Aortic smooth muscle cell (primary cell): Measurements from ENCODE around the gene PID1. TPM values are rescaled to one million over a fixed set of nuclear protein-coding genes. Genes with fewer than 3 reads are reported as not detected.

Experiments
- total RNA-seq: library from RNA; depleted of rRNA; stranded (reverse); fragments of >200 nt; gene quantifications from 2 replicates; pipeline ENCODE4 v1.2.3, GENCODE V29; 2014

PID1 gene, protein sequence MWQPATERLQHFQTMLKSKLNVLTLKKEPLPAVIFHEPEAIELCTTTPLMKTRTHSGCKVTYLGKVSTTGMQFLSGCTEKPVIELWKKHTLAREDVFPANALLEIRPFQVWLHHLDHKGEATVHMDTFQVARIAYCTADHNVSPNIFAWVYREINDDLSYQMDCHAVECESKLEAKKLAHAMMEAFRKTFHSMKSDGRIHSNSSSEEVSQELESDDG
- 40.8 and 52.9 TPM in 2 replicates for total RNA-seq

DNA sequence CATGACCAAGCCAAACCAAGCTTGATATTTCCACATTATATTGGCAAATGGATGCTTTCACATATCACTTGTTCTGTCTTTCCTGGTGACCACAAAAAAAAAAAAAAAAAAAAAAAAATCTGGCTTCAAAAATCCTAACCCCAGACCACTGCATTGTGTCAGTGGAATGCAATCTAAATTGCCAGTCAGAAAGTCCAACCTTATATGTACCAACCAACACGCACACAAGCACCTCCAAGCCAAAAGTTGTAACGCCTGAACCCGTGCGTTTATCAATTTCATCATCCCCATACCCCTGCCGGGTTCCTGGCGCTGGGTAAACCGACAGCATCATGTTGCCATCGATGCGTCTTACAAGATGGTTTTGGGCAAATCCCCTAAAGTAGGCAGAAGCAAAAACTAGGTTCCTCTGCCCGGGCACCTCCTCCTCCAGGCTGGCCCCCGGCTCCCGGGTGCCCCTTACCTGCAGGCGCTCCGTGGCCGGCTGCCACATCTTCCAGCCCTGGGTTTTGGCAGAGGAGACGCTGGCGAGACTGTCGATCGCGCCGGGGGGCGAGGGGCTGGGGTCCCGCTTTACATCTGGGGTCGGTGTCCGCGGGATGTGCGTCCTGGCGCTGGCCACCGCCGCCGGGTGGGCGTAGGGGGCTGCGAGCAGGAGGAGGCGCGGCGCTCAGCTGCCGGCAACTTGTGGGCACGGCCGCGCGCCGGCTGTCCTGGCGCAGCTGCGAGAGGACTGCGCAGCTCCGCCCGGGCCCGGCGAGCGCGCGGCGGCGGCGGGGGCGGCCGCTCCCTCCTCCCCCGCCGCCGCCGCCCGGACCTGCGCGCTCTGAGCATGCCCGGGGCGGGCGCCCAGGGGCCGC, at the start of gene PID1:
PID1 (minus strand) TSS at position 737 of the 860 bp plus-strand sequence; CDS start at position 493, 244 bp downstream.

